ENCODE data around the gene PDE6G.

PDE6G gene

DNA sequence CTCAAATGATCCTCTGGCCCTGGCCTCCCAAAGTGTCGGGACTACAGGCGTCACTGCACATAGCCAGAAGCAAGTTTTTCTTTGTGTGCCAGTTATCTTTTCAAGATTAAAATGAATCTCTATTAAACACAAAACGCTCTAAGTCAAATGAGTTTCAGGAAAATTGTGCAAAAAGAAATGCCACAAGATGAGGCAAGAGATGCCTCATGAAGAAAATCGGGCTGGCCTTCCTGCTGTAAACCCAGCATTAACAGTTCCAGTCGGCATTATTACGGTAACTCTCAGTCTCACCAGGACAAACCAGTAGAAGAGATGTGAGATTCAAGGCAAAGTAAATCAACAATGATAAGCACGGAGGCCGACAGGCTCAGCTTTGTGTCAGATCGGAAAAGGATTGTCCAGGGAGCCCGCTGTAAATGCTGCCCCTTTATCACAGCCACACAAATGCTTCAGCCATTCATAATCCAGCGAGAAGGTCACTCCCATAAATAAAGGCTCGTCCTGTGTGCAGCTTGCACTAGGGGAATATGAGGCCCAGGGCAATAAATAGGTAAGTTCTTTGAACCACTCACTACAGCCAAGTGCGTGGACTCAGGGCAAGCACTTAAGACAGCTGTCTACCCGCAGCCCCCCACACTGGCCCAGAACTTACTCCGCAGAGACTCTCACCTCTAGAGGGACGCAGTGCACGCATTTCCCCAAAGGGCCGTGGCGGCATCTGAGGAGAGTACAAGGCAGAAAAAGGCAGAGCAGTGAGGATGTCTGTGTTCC is 46.6 kb downstream of the PDE6G start:
- H3K36me3 ChIP-seq (ENCODE audit: control insufficient read depth, insufficient read depth, low read length), result peaks cover 37% of the 10 kb centered on the region
- no peaks in the 10 kb centered on the region for H3K27me3 ChIP-seq (ENCODE audit: control insufficient read depth, insufficient read depth, low read length, poor library complexity, severe bottlenecking)
- no peaks in the 10 kb centered on the region for H3K4me1 ChIP-seq (ENCODE audit: control insufficient read depth, insufficient read depth, low read length)
- 93 to 96% methylated on average over 19 of the region's 19 CpGs for WGBS, 2 experiments
- no peak overlapping the region for H3K4me3 ChIP-seq (ENCODE audit: insufficient read depth, low read depth, low read length)
- H3K9me3 ChIP-seq (ENCODE audit: control insufficient read depth, low read length), result no peaks in the 10 kb centered on the region
- H3K27ac ChIP-seq (ENCODE audit: insufficient read depth, low read depth, low read length, poor library complexity, severe bottlenecking), result no peak overlapping the region

DNA sequence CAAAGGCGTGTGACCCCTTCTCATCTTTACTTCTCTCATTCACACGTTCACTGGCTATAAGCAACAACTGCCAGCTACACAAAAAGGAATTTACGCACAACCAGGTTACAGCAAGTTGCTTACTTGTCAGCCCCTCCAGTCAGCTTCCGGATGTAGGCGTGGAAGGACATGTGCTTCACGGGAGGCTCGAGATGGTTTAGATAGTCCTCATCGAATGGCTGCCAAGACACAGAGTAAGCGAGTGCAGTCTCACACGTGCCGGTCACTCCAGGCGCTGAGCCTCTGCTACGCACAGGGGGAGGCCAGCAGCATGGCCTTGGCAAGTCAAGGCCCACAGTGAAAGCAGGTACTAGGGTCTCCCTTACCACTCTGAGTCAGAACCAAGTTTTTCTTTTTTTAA is 47.7 kb downstream of the PDE6G start:
- H3K9me3 ChIP-seq (ENCODE audit: control insufficient read depth, low read length), result no peaks in the 10 kb centered on the region
- no peak overlapping the region for H3K4me3 ChIP-seq (ENCODE audit: insufficient read depth, low read depth, low read length)
- H3K27me3 ChIP-seq (ENCODE audit: control insufficient read depth, insufficient read depth, low read length, poor library complexity, severe bottlenecking), result no peaks in the 10 kb centered on the region
- 97% methylated on average over 13 of the region's 13 CpGs for WGBS, 2 experiments
- no peaks in the 10 kb centered on the region for H3K4me1 ChIP-seq (ENCODE audit: control insufficient read depth, insufficient read depth, low read length)
- no peak overlapping the region for H3K27ac ChIP-seq (ENCODE audit: insufficient read depth, low read depth, low read length, poor library complexity, severe bottlenecking)
- peaks cover 45% of the 10 kb centered on the region for H3K36me3 ChIP-seq (ENCODE audit: control insufficient read depth, insufficient read depth, low read length)

DNA sequence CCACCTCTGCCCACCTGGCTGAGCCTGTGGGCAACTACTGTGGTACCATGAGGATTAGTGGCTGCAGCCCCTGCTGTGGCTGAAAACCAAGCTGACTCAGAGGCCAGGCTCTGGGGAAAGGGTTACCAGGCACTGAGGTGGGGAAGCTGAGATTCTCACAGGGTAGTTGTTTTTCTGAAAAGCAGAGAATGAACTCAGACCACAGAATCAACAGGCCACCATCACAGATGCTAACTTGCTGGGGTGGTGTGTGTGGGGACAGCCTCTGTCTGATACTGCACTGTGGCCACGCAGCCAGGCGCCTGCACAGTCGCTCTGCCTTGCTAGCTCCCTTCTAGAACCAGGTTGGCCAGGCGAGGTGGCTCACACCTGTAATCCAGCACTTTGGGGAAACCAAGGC is 48.3 kb downstream of the PDE6G start:
- Histone ChIP-seq H3K27me3 (ENCODE audit: control insufficient read depth, insufficient read depth, low read length, poor library complexity, severe bottlenecking) (no peaks in the 10 kb centered on the region), H3K36me3 (ENCODE audit: control insufficient read depth, insufficient read depth, low read length) (peaks cover 49% of the 10 kb centered on the region), H3K27ac (ENCODE audit: insufficient read depth, low read depth, low read length, poor library complexity, severe bottlenecking) (no peak overlapping the region), H3K4me3 (ENCODE audit: insufficient read depth, low read depth, low read length) (no peak overlapping the region), H3K9me3 (ENCODE audit: control insufficient read depth, low read length) (no peaks in the 10 kb centered on the region), H3K4me1 (ENCODE audit: control insufficient read depth, insufficient read depth, low read length) (no peaks in the 10 kb centered on the region)
- WGBS, 2 experiments, result 92 to 93% methylated on average over 4 of the region's 4 CpGs

GRCh38 chr17:81607431-81607830 is 48.9 kb downstream of the PDE6G start:
- H3K27me3 ChIP-seq (ENCODE audit: control insufficient read depth, insufficient read depth, low read length, poor library complexity, severe bottlenecking), result no peaks in the 10 kb centered on the region
- 93 to 98% methylated on average over 5 to 6 of the region's 6 CpGs for WGBS, 2 experiments
- no peaks in the 10 kb centered on the region for H3K4me1 ChIP-seq (ENCODE audit: control insufficient read depth, insufficient read depth, low read length)
- H3K27ac ChIP-seq (ENCODE audit: insufficient read depth, low read depth, low read length, poor library complexity, severe bottlenecking), result no peak overlapping the region
- peaks cover 47% of the 10 kb centered on the region for H3K36me3 ChIP-seq (ENCODE audit: control insufficient read depth, insufficient read depth, low read length)
- no peak overlapping the region for H3K4me3 ChIP-seq (ENCODE audit: insufficient read depth, low read depth, low read length)
- no peaks in the 10 kb centered on the region for H3K9me3 ChIP-seq (ENCODE audit: control insufficient read depth, low read length)

DNA sequence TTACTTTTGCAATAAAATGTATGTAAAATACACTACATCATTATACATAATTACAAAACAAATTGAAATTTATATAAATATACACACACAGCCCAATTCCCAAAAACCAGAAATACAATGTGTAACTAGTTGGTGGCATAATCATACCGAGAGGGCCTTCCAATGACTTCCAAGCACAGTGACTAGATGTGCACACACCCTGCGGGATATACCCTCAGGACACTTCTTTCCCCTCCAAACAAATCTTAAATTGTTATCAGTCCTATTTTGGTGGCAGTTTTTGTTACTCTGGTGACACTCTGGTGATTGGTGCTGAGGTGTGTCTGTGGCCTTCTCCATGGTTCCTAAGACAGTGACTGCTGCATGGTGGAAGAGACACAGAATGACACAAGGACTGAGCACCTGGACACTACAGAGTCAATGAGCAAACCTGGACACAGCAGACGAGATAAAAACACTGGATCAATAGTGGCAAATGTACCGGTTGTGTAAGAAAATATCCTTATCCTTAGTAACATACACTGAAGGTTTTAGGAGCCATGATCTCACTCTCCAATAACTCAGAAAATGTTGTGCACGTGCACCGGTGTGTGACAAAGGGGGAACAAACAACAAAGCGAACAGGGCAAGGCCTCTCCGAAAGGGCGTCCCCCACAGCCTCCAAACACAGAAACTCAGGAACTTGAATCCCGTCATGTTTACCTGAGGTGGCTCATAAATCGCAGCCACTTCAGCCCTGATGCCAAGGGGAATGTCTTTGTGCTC is 52.3 kb downstream of the PDE6G start:
- H3K27me3 ChIP-seq (ENCODE audit: control insufficient read depth, insufficient read depth, low read length, poor library complexity, severe bottlenecking), result no peaks in the 10 kb centered on the region
- H3K4me3 ChIP-seq (ENCODE audit: insufficient read depth, low read depth, low read length), result no peak overlapping the region
- H3K36me3 ChIP-seq (ENCODE audit: control insufficient read depth, insufficient read depth, low read length), result peaks cover 34% of the 10 kb centered on the region
- H3K9me3 ChIP-seq (ENCODE audit: control insufficient read depth, low read length), result no peaks in the 10 kb centered on the region
- WGBS, 2 experiments, result 96% methylated on average over 11 of the region's 11 CpGs
- H3K27ac ChIP-seq (ENCODE audit: insufficient read depth, low read depth, low read length, poor library complexity, severe bottlenecking), result no peak overlapping the region
- H3K4me1 ChIP-seq (ENCODE audit: control insufficient read depth, insufficient read depth, low read length), result no peaks in the 10 kb centered on the region

GRCh38 chr17:81601525-81602120 is 54.7 kb downstream of the PDE6G start:
- H3K4me3 ChIP-seq (ENCODE audit: insufficient read depth, low read depth, low read length), result no peak overlapping the region
- no peak overlapping the region for H3K27ac ChIP-seq (ENCODE audit: insufficient read depth, low read depth, low read length, poor library complexity, severe bottlenecking)
- no peaks in the 10 kb centered on the region for H3K27me3 ChIP-seq (ENCODE audit: control insufficient read depth, insufficient read depth, low read length, poor library complexity, severe bottlenecking)
- H3K9me3 ChIP-seq (ENCODE audit: control insufficient read depth, low read length), result no peaks in the 10 kb centered on the region
- H3K36me3 ChIP-seq (ENCODE audit: control insufficient read depth, insufficient read depth, low read length), result peaks cover 28% of the 10 kb centered on the region
- 67 to 79% methylated on average over 8 to 9 of the region's 9 CpGs for WGBS, 2 experiments
- no peaks in the 10 kb centered on the region for H3K4me1 ChIP-seq (ENCODE audit: control insufficient read depth, insufficient read depth, low read length)
